Activated CD8-positive, alpha-beta memory T cell treated with anti-CD3 and anti-CD28 coated beads, Interleukin-2, amount 50 U/mL, for 48 hours (primary cell): ENCODE data around the gene SEMA3B.
A peak's percentile ranks its signal among the peaks of the same experiment; 100 is the strongest.
"Not testable (repeated sequence)": the region's sequence is repeated elsewhere in the genome, so short reads cannot be mapped to it uniquely, and the experiment has no call there.

Experiments used
- DNase-seq: peaks from one replicate; pipeline ENCODE4 v3.0.0-alpha.2; 2020

SEMA3B gene

GRCh38 chr3:50238549-50239026 lies 30.4 kb upstream of the SEMA3B start:
- DNase-seq: no peak

GRCh38 chr3:50239649-50240048 lies 29.3 kb upstream of the SEMA3B start:
- no peak for DNase-seq

GRCh38 chr3:50241163-50241562 lies 27.8 kb upstream of the SEMA3B start:
- no peak for DNase-seq

GRCh38 chr3:50241713-50242380 lies 27.1 kb upstream of the SEMA3B start:
- DNase-seq: no peak

- DNase-seq: no peak
These were observed 26.6 kb upstream of the SEMA3B start for GRCh38 chr3:50242381-50242770.

- DNase-seq: peak; percentile 69
These were observed 25.9 kb upstream of the SEMA3B start for GRCh38 chr3:50242851-50243542.

GRCh38 chr3:50243543-50243895 lies 25.4 kb upstream of the SEMA3B start:
- no peak for DNase-seq

GRCh38 chr3:50244813-50245212 lies 24.1 kb upstream of the SEMA3B start:
- not testable (repeated sequence) for DNase-seq

- no peak for DNase-seq
These were observed 23.6 kb upstream of the SEMA3B start for GRCh38 chr3:50245251-50245745.

- DNase-seq: peak; percentile 100
These were observed 23.0 kb upstream of the SEMA3B start for GRCh38 chr3:50245831-50246516.

- peak; percentile 89 for DNase-seq
These were observed 22.4 kb upstream of the SEMA3B start for GRCh38 chr3:50246517-50246954.

- DNase-seq: no peak
These were observed 20.6 kb upstream of the SEMA3B start for GRCh38 chr3:50248387-50248786.

GRCh38 chr3:50249457-50249856 lies 19.5 kb upstream of the SEMA3B start:
- DNase-seq: no peak

- DNase-seq: no peak
These were observed 18.4 kb upstream of the SEMA3B start for GRCh38 chr3:50250514-50250913.

- DNase-seq: peak; percentile 68
These were observed 17.7 kb upstream of the SEMA3B start for GRCh38 chr3:50251220-50251619.

GRCh38 chr3:50254577-50255250 lies 14.2 kb upstream of the SEMA3B start:
- DNase-seq: no peak

- DNase-seq: no peak
These were observed 13.7 kb upstream of the SEMA3B start for GRCh38 chr3:50255251-50255615.

GRCh38 chr3:50256978-50257890 lies 11.7 kb upstream of the SEMA3B start:
- peak; percentile 78 for DNase-seq

- DNase-seq: no peak
These were observed 10.8 kb upstream of the SEMA3B start for GRCh38 chr3:50258029-50258680.

- no peak for DNase-seq
These were observed 10.0 kb upstream of the SEMA3B start for GRCh38 chr3:50258979-50259378.

GRCh38 chr3:50259432-50260026 lies 9.4 kb upstream of the SEMA3B start:
- no peak for DNase-seq
